H1 (cell line): ENCODE measurements around the gene C5orf34. TPM values are rescaled to one million over a fixed set of nuclear protein-coding genes. Genes with fewer than 3 reads are reported as not detected.

ENCODE experiments used
- ASH2L ChIP-seq: fragments of 200-600, 300-600 bp; sonication (generic); IDR thresholded peaks from one replicate; pipeline ENCODE4 v1.7.1; 2017; ENCODE audit warnings: low read length
- CEBPB ChIP-seq: IDR thresholded peaks from 2 replicates; pipeline ENCODE4 v1.6.1; 2012; ENCODE audit warnings: low read depth, low read length
- EP300 ChIP-seq, 2 experiments: IDR thresholded peaks; 1 replicate in 1 of 2; 2 replicates in 1 of 2; pipeline ENCODE4 v1.6.1; 2011 to 2012; ENCODE audit warnings: low read depth in 2 of 2, low read length in 2 of 2, mild to moderate bottlenecking in 2 of 2, borderline replicate concordance in 1 of 2, inconsistent platforms in 1 of 2, moderate library complexity in 1 of 2
- GTF2F1 ChIP-seq: IDR thresholded peaks from 2 replicates; pipeline ENCODE4 v1.6.1; 2012; ENCODE audit warnings: low read depth, low read length, improper control_type of control experiment, borderline replicate concordance
- JUND ChIP-seq: IDR thresholded peaks from 2 replicates; pipeline ENCODE4 v1.6.1; 2011; ENCODE audit warnings: mild to moderate bottlenecking, improper control_type of control experiment, low read length
- POU5F1 ChIP-seq: IDR thresholded peaks from 2 replicates; pipeline ENCODE4 v1.6.1; 2011; ENCODE audit warnings: low read depth, mild to moderate bottlenecking, low read length, moderate library complexity
- SP2 ChIP-seq: IDR thresholded peaks from 2 replicates; pipeline ENCODE4 v1.6.1; 2012; ENCODE audit warnings: mild to moderate bottlenecking, low read length, inconsistent platforms
- YY1 ChIP-seq: IDR thresholded peaks from 2 replicates; pipeline ENCODE4 v1.6.1; 2011; ENCODE audit warnings: low read depth, mild to moderate bottlenecking, low read length
- polyA plus RNA-seq, 7 experiments: library from polyadenylated mRNA; depleted of rRNA in 3 of 7; stranded (reverse) in 5 of 7; unstranded in 2 of 7; fragments of >200 nt in 5 of 7; fragments of 200-250 nt in 2 of 7; gene quantifications; 1 replicate in 5 of 7; 2 replicates in 1 of 7; 4 replicates in 1 of 7; pipeline versions ENCODE4 v1.2.1 to v1.2.3, GENCODE V29; 2011 to 2013; ENCODE audit warnings: missing spikeins in 2 of 7, mixed read lengths in 2 of 7
- total RNA-seq: library from RNA; stranded (reverse); fragmentation: NEBNext Ultra II Directional; extraction: Animal tissue kit (Norgen Biotek cat#: 25700); gene quantifications from 2 replicates; pipeline ENCODE4 v1.2.1, GENCODE V29; 2021
- TF ChIP-seq, protein P1 (sequence below): fragments of 300-600 bp; sonication (generic); IDR thresholded peaks from 2 replicates; pipeline ENCODE4 v1.7.1; 2012; ENCODE audit warnings: low read length, moderate library complexity, mild to moderate bottlenecking, inconsistent platforms; ENCODE audit not compliant: insufficient replicate concordance
- TF ChIP-seq, protein P2 (sequence below), 3 experiments: IDR thresholded peaks; 1 replicate in 2 of 3; 2 replicates in 1 of 3; pipeline versions ENCODE4 v1.5.1 to v1.6.1; 2011; ENCODE audit warnings: low read length in 3 of 3, mild to moderate bottlenecking in 3 of 3, inconsistent platforms in 2 of 3, low read depth in 1 of 3, moderate library complexity in 1 of 3; ENCODE audit not compliant: insufficient read depth in 1 of 3; ENCODE audit errors: control extremely low read depth in 1 of 3

The C5orf34 gene
- total and polyA plus RNA-seq, 2 of the 8 experiments (the other 6 are each of a cell fraction or from before 2014, with no cell fraction given), result 6.8 to 8.6 TPM

DNA sequence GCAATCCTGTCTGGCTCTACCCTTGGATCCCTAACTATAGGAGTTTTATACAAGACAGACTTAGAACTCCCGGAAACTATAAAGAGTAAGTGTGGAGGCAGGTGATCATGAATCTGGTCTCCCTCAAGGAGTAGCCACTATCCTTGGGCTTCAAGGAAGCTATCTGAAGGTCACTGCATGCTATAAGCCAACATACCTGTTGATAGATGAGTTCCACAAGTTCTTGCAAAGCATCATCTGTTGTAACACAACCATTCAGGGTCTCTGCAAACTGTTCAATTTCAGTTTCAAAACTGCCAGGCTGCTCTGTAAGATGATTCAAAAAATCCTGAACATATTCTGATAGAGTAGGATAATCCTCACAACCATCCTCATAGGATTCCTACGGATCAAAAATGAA lies 32.6 kb upstream of the C5orf34 start (continued):
- TF ChIP-seq, protein P1, sequence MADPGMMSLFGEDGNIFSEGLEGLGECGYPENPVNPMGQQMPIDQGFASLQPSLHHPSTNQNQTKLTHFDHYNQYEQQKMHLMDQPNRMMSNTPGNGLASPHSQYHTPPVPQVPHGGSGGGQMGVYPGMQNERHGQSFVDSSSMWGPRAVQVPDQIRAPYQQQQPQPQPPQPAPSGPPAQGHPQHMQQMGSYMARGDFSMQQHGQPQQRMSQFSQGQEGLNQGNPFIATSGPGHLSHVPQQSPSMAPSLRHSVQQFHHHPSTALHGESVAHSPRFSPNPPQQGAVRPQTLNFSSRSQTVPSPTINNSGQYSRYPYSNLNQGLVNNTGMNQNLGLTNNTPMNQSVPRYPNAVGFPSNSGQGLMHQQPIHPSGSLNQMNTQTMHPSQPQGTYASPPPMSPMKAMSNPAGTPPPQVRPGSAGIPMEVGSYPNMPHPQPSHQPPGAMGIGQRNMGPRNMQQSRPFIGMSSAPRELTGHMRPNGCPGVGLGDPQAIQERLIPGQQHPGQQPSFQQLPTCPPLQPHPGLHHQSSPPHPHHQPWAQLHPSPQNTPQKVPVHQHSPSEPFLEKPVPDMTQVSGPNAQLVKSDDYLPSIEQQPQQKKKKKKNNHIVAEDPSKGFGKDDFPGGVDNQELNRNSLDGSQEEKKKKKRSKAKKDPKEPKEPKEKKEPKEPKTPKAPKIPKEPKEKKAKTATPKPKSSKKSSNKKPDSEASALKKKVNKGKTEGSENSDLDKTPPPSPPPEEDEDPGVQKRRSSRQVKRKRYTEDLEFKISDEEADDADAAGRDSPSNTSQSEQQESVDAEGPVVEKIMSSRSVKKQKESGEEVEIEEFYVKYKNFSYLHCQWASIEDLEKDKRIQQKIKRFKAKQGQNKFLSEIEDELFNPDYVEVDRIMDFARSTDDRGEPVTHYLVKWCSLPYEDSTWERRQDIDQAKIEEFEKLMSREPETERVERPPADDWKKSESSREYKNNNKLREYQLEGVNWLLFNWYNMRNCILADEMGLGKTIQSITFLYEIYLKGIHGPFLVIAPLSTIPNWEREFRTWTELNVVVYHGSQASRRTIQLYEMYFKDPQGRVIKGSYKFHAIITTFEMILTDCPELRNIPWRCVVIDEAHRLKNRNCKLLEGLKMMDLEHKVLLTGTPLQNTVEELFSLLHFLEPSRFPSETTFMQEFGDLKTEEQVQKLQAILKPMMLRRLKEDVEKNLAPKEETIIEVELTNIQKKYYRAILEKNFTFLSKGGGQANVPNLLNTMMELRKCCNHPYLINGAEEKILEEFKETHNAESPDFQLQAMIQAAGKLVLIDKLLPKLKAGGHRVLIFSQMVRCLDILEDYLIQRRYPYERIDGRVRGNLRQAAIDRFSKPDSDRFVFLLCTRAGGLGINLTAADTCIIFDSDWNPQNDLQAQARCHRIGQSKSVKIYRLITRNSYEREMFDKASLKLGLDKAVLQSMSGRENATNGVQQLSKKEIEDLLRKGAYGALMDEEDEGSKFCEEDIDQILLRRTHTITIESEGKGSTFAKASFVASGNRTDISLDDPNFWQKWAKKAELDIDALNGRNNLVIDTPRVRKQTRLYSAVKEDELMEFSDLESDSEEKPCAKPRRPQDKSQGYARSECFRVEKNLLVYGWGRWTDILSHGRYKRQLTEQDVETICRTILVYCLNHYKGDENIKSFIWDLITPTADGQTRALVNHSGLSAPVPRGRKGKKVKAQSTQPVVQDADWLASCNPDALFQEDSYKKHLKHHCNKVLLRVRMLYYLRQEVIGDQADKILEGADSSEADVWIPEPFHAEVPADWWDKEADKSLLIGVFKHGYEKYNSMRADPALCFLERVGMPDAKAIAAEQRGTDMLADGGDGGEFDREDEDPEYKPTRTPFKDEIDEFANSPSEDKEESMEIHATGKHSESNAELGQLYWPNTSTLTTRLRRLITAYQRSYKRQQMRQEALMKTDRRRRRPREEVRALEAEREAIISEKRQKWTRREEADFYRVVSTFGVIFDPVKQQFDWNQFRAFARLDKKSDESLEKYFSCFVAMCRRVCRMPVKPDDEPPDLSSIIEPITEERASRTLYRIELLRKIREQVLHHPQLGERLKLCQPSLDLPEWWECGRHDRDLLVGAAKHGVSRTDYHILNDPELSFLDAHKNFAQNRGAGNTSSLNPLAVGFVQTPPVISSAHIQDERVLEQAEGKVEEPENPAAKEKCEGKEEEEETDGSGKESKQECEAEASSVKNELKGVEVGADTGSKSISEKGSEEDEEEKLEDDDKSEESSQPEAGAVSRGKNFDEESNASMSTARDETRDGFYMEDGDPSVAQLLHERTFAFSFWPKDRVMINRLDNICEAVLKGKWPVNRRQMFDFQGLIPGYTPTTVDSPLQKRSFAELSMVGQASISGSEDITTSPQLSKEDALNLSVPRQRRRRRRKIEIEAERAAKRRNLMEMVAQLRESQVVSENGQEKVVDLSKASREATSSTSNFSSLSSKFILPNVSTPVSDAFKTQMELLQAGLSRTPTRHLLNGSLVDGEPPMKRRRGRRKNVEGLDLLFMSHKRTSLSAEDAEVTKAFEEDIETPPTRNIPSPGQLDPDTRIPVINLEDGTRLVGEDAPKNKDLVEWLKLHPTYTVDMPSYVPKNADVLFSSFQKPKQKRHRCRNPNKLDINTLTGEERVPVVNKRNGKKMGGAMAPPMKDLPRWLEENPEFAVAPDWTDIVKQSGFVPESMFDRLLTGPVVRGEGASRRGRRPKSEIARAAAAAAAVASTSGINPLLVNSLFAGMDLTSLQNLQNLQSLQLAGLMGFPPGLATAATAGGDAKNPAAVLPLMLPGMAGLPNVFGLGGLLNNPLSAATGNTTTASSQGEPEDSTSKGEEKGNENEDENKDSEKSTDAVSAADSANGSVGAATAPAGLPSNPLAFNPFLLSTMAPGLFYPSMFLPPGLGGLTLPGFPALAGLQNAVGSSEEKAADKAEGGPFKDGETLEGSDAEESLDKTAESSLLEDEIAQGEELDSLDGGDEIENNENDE, result no peak
- no peak for TF ChIP-seq SP2
- no peak for TF ChIP-seq GTF2F1
- no peak for TF ChIP-seq CEBPB
- TF ChIP-seq ASH2L, result no peak
- TF ChIP-seq, protein P2, sequence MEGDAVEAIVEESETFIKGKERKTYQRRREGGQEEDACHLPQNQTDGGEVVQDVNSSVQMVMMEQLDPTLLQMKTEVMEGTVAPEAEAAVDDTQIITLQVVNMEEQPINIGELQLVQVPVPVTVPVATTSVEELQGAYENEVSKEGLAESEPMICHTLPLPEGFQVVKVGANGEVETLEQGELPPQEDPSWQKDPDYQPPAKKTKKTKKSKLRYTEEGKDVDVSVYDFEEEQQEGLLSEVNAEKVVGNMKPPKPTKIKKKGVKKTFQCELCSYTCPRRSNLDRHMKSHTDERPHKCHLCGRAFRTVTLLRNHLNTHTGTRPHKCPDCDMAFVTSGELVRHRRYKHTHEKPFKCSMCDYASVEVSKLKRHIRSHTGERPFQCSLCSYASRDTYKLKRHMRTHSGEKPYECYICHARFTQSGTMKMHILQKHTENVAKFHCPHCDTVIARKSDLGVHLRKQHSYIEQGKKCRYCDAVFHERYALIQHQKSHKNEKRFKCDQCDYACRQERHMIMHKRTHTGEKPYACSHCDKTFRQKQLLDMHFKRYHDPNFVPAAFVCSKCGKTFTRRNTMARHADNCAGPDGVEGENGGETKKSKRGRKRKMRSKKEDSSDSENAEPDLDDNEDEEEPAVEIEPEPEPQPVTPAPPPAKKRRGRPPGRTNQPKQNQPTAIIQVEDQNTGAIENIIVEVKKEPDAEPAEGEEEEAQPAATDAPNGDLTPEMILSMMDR (IDR thresholded peaks at IDR 0.05; ENCODE audit: control extremely low read depth in 1 of 3, insufficient read depth in 1 of 3, low read depth in 1 of 3, low read length in 3 of 3), result no peak
- TF ChIP-seq POU5F1, result no peak
- no peak for TF ChIP-seq EP300 (IDR thresholded peaks at IDR 0.05; ENCODE audit: borderline replicate concordance in 1 of 2, low read depth in 2 of 2, low read length in 2 of 2)
- TF ChIP-seq YY1, result no peak
- no peak for TF ChIP-seq JUND
